Ovary (tissue), 9 donors: ENCODE results near the gene CNMD. TPM values are rescaled to one million over a fixed set of nuclear protein-coding genes. Genes with fewer than 3 reads are reported as not detected.

Source experiments
- DNase-seq, 5 donors: peaks; one replicate each; pipeline ENCODE4 v3.0.0-alpha.2; 2019 to 2020
- H3K27ac ChIP-seq, 2 donors: fragments of 200-600 bp; one replicate each; pipeline versions ENCODE4 v1.5.1 to v1.8.0; 2019 to 2022
- H3K27me3 ChIP-seq: fragments of 200-600 bp; one replicate; pipeline ENCODE4 v1.8.0; 2022
- H3K36me3 ChIP-seq: fragments of 200-600 bp; sonication (generic); one replicate; pipeline ENCODE4 v1.5.1; 2019
- H3K4me1 ChIP-seq: one replicate; pipeline ENCODE4 v1.8.1; 2013; ENCODE audit warnings: mild to moderate bottlenecking, moderate library complexity; ENCODE audit not compliant: insufficient read depth
- H3K4me3 ChIP-seq: fragments of 200-600 bp; sonication (generic); one replicate; pipeline ENCODE4 v1.5.1; 2017
- H3K9me3 ChIP-seq, 2 donors: fragments of 200-600 bp in 1 of 2; sonication (generic) in 1 of 2; one replicate each; pipeline versions ENCODE4 v1.5.1 to v1.8.1; 2013 to 2019; ENCODE audit warnings: mild to moderate bottlenecking in 1 of 2, moderate library complexity in 1 of 2
- POLR2A ChIP-seq: fragments of 450-650 bp; IDR thresholded peaks from one replicate; pipeline ENCODE4 v1.6.1; 2017; ENCODE audit warnings: antibody characterized with exemption, mild to moderate bottlenecking, moderate library complexity
- WGBS, 3 donors: extraction: QIAGEN DNeasy Blood & Tissue Kit in 1 of 3; methylation state at CpG; one replicate each; pipeline versions ENCODE4 v1.1.5 to v1.1.7; 2013 to 2017; 5-methylcytosine and 5-hydroxymethylcytosine counted together
- intact Hi-C, 4 donors: fragments of 100-400 bp; cut with DNase I; formaldehyde crosslinking; loops; one replicate each; pipeline versions ENCODE4 v1.11.0 to v1.15.1; 2022 to 2023
- polyA plus RNA-seq, 2 donors: library from polyadenylated mRNA; stranded (reverse); fragments of 200-250 nt in 1 of 2; fragments of 350-450 nt in 1 of 2; fragmentation: Illumina TruSeq in 1 of 2; extraction: RNeasy Lipid Tissue Mini Kit (QIAGEN cat#74804) in 1 of 2; gene quantifications; one replicate each; pipeline ENCODE4 v1.2.3, GENCODE V29; 2013 to 2014
- total RNA-seq, 7 donors: library from RNA; depleted of rRNA in 2 of 7; stranded (reverse); fragments of >200 nt in 2 of 7; fragmentation: NEBNext Ultra II Directional in 3 of 7; extraction: Animal tissue kit (Norgen Biotek cat#: 25700) in 3 of 7; gene quantifications; one replicate each; pipeline versions ENCODE4 v1.1.0 to v1.2.4, GENCODE V29; 2016 to 2023
- donor health status: DM: no; HTN: no; CAD: no; lungs with moderate emphysema.
- donor health status: DM: no; HTN: no; CAD: no.
- donor health status: Bipolar disorder and iron deficiency.
- donor health status: DM: yes; HTN: yes; CAD: no.
- donor health status: DM: no; HTN: no; CAD: no.
- donor health status: DM: yes; HTN: yes; CAD: no.

The CNMD gene
- total and polyA plus RNA-seq, 9 donors = not detected

DNA sequence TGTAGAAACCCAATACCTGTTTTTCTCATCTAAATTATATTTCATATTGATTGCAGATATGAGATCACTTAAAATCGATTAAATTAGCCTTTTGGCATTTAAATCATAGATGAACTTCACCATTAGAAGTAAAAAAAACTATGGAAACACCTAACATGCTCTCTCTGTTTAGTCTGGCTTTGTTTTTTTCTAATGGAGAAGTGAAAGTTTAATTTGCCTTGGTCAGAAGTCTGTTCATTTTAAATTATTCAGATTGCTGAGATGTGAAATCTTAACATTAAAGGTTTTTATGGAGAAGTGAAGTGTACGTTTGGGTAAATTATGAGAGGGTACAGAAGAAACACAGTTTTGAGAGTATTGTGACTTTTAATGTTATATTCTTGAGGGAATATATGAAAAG is 80.3 kb downstream of the CNMD start:
- H3K36me3 ChIP-seq = no peaks in the 10 kb centered on the region
- H3K27ac ChIP-seq = no peak overlapping the region
- H3K4me1 ChIP-seq = peaks cover 5% of the 10 kb centered on the region
- H3K4me3 ChIP-seq = no peak overlapping the region
- no peak for TF ChIP-seq POLR2A
- H3K27me3 ChIP-seq = no peaks in the 10 kb centered on the region
- WGBS, 3 donors = 87 to 96% (median 90%) methylated on average over 2 of the region's 2 CpGs
- H3K9me3 ChIP-seq = no peaks in the 10 kb centered on the region
- intact Hi-C loops = no loop called here
- DNase-seq = no peak

Other genes with a start within 250 kb of the CNMD start
- gene HNRNPA1L2, start 97.4 kb downstream of the CNMD start, total RNA-seq = 10 to 100 TPM in 3 of 7 donors, 1 to 10 TPM in 4; 2.3 to 12.6 (median 8.5) TPM
- gene HNRNPA1L2, start 97.4 kb downstream of the CNMD start, polyA plus RNA-seq = 10 to 100 TPM; 10.3 to 16.2 TPM
- gene SUGT1, start 87.0 kb downstream of the CNMD start, total RNA-seq = 10 to 100 TPM; 31.0 to 50.7 (median 45.6) TPM
- gene SUGT1, start 87.0 kb downstream of the CNMD start, polyA plus RNA-seq = 10 to 100 TPM; 20.0 to 33.7 TPM
- not detected for gene PCDH8, start 108.8 kb upstream of the CNMD start, total RNA-seq
- gene PCDH8, start 108.8 kb upstream of the CNMD start, polyA plus RNA-seq = under 1 TPM in 1 of 2 donors, not detected in 1; 0.06 TPM